ENCODE results near the gene KRTAP4-6.
"Not testable (repeated sequence)": the region's sequence is repeated elsewhere in the genome, so short reads cannot be mapped to it uniquely, and the experiment has no call there.

The KRTAP4-6 gene

DNA sequence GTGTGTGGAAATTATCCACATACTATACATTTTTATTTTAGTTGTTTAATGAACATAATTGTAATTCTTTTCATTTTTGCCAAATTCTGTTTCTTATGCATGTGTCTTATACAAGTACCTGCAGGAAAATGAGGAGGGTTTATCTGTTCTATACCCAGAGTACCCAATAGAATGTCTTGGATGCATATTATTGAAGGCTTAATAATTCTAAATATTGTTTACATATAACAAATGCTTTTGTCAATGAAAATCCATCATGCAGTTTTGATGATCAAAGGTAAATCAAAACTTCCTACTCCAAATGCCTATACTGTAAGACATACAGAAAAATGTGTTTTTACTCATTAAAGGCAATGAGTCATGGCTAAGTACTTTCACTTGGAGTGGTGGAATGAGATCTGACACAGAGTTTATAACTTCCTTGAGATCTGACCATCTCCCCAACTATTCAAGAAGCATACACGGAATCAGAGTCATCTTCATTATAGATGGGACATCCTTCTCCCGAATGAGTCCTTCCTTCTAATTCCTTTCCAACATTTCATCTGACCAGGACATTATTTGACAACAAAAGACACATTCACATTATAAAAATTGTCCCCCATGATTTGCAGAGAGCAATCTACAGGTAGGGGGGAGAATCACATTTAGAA is 35.8 kb downstream of the KRTAP4-6 start:
- not testable (repeated sequence) for DNase-seq

DNA sequence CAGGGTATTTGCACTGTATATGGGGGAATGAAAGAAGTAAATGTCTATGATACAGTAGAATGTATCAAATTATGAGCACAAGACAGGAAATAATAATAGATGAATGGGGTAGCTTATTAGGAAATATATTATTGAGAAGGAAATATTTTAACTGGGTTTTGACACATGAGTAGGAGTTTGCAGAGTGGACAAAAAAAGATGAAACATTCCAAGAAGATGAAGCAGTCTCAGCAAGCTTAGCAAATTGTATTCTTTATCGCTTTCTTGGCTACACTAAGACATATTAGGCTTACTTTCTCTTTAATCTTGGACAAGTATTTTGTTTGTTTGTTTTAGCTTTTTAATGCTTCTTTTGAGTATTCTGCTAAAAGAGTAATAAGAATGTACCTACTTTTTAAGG is 36.4 kb downstream of the KRTAP4-6 start:
- DNase-seq = no peak

DNA sequence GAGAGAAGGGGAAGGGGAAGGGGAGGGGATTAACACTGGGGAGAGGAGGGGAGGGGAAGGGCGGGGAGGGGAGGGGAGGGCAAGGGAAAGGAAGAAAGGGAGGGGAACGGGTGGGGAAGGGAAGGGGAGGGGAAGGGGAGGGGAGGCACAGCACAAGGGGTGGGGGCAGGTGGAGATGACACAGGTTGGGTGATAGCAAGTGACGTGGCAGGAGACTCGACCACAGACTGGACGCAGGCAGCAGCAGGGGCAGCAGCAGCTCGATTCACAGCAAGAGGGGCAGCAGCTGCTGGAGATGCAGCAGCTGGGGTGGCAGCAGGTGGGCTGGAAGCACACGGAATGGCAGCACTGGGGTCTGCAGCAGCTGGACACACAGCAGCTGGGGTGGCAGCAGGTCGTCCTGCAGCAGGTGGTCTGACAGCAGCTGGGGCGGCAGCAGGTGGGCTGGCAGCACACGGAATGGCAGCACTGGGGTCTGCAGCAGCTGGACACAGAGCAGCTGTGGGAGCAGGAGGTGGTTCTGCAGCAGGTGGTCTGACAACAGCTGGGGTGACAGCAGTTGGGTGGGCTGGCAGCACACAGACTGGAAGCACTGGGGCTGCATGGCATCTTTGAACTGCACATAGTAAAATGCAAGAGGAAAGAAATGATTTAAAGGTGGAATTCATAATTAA is 38.6 kb downstream of the KRTAP4-6 start, which contains the start of gene KRTAP4-16:
KRTAP4-16 (minus strand) TSS at position 624 of the 674 bp plus-strand sequence; CDS start at position 624, 0 bp downstream.
- DNase-seq = no peak

DNA sequence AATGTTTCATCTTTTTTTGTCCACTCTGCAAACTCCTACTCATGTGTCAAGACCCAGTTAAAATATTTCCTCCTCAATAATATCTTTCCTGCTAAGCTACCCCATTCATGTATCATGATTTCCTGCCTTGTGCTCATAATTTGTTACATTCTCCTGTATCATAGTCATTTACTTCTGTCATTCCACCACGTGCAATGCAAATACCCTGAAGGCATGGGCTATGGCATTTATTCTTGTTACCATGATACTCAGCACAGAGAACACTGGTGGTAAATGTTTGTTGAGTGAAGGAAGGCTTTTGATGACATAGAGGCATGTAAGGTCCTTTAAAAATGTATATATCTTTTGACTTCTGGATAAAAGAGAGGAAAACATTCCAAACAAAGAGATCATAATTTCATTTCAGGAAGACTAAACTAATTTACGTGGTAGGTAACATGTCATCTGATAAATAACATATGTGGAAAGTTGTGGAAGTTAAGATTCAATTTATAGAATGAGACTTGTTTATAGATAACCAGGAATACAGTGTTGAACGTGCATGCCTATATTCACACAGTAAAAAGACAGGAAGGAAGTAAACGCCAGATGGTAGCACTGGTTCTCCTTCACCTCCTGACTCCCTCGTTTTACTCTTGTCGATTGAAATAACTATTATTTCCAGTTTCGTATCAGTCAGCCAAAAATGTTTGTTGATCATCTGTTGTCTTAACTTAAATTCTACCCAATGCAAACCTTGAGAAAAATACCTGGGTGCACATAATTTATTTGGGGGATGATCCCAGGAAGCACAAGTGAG is 40.5 kb downstream of the KRTAP4-6 start:
- not testable (repeated sequence) for DNase-seq

DNA sequence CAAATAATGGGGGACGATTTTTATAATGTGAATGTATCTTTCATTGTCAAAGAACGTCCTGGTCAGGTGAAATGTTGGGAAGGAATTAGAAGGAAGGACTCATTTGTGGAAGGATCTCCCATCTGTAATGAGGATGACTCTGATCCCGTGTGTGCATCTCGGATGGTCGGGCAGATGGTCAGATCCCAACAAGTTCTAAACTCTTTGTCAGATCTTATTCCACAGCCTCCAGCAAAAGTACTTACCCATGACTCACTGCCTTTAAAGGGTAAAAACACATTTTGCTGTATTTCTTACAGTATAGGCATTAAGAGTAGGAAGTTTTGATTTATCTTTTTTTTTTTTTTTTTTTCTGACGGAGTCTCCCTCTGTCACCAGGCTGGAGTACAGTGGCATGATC is 41.9 kb downstream of the KRTAP4-6 start:
- no peak for DNase-seq

DNA sequence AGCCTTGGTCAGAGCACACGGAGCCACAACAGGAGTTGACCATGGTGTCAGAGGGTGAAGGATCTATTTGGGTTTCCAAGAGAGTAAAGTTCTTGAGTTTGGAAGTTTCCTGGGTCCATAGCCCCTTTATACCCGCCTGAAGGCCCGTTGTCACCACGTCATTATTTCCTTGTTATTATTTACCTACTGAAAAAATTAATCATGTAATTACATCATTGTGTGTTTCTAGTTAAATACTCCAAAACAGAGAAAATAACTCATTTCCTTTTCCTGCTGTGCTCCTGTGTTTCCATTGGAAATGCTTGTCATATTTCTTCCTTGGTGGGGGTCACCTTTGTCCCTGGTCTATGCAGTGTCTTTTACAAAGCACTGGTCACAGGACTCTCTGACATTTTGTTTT is 42.3 kb downstream of the KRTAP4-6 start, which contains the start of gene KRTAP4-8:
KRTAP4-8 (minus strand) TSS at position 101 of the 400 bp plus-strand sequence; CDS start at position 43, 58 bp downstream.
- no peak for DNase-seq

DNA sequence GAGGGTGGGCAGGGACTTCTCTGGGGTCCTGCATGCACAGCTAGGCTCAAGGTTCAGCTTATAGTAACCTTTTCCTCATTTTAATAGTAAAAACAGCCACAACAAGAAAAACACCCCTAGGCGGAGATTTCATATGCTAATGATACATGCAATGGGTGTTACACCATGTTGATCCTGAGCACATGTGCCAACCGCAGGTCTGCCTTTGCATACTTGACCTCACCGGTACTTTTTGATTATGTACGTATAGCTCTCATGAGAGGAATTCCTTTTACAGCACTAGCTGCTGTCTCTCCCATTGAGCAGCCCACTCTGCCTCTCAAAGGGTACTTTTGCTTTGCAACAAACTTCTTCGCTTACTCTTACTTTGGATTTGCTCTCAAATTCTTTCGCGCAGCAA is 44.3 kb downstream of the KRTAP4-6 start:
- peak; percentile 62 for DNase-seq

All from NCI-H526 treated with DMSO at 0.1 percent for 48 hours (cell line).